ENCODE data around the gene SQSTM1.

DNA sequence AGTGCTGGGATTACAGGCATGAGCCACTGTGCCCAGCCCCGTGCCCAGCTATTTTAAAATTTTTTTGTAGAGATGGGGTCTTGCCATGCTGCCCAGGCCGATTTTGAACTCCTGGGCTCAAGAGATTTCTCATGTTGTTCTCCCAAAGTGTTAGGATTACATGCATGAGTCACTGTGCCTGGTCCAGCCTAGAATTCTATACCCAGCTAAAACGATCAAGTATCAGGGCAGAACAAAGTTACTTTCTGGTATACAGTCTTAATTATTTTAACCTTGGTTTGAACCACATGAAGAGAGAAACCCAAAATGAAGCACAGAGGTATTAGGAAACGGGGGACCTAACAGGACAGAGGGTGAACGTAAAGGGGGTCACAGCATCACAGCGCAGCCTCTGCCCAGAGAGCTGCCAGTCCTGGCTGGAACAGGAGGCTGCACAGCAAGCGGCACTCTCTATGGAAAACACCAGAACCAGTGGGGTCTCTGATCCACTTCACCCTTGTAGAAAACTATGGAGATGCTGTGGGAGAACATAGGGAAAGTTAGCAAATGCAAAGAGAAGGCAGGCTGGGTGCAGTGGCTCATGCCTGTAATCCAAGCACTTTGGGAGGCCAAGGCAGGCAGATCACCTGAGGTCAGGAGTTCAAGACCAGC is 10.2 kb downstream of the SQSTM1 start:
- TF ChIP-seq FOXK1 (CRISPR knock-in tag; IDR thresholded peaks at IDR 0.05) (no peak), JUN (CRISPR knock-in tag; IDR thresholded peaks at IDR 0.05) (no peak), CREB1 (CRISPR knock-in tag; IDR thresholded peaks at IDR 0.05) (no peak), ZNF263 (CRISPR knock-in tag; IDR thresholded peaks at IDR 0.05; ENCODE audit: low read depth) (no peak), IRF2 (CRISPR knock-in tag; IDR thresholded peaks at IDR 0.05; ENCODE audit: borderline replicate concordance, low read depth) (no peak), ZNF416 (CRISPR knock-in tag; IDR thresholded peaks at IDR 0.05) (no peak), ZNF121 (CRISPR knock-in tag; IDR thresholded peaks at IDR 0.05) (no peak), CBFB (CRISPR knock-in tag; IDR thresholded peaks at IDR 0.05; ENCODE audit: low read depth) (no peak), RELA (CRISPR knock-in tag; IDR thresholded peaks at IDR 0.05; ENCODE audit: borderline replicate concordance) (no peak)
- TF ChIP-seq, protein P1, sequence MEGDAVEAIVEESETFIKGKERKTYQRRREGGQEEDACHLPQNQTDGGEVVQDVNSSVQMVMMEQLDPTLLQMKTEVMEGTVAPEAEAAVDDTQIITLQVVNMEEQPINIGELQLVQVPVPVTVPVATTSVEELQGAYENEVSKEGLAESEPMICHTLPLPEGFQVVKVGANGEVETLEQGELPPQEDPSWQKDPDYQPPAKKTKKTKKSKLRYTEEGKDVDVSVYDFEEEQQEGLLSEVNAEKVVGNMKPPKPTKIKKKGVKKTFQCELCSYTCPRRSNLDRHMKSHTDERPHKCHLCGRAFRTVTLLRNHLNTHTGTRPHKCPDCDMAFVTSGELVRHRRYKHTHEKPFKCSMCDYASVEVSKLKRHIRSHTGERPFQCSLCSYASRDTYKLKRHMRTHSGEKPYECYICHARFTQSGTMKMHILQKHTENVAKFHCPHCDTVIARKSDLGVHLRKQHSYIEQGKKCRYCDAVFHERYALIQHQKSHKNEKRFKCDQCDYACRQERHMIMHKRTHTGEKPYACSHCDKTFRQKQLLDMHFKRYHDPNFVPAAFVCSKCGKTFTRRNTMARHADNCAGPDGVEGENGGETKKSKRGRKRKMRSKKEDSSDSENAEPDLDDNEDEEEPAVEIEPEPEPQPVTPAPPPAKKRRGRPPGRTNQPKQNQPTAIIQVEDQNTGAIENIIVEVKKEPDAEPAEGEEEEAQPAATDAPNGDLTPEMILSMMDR (IDR thresholded peaks at IDR 0.05): no peak

Data from WTC11 (cell line).